AG09309 (cell line): Measurements from ENCODE around the gene GAB2.
"Not testable (repeated sequence)": the region's sequence is repeated elsewhere in the genome, so short reads cannot be mapped to it uniquely, and the experiment has no call there.

Experiments used
- DNase-seq: peaks from one replicate; pipeline ENCODE4 v3.0.0-alpha.2; 2010; ENCODE audit warnings: low read depth
- H3K4me3 ChIP-seq: 2 replicates; pipeline ENCODE4 v1.5.1; 2011; ENCODE audit warnings: mild to moderate bottlenecking, low read depth, low read length, moderate library complexity; ENCODE audit not compliant: control insufficient read depth
- CTCF ChIP-seq: IDR thresholded peaks from 2 replicates; pipeline ENCODE4 v1.5.1; 2011; ENCODE audit warnings: mild to moderate bottlenecking, low read depth, low read length, inconsistent platforms; ENCODE audit not compliant: insufficient read depth, control insufficient read depth; ENCODE audit errors: missing control alignments

The GAB2 gene

GRCh38 chr11:78365381-78365792, 52.2 kb downstream of the GAB2 start:
- H3K4me3 ChIP-seq: no peak overlapping the region
- no peak for DNase-seq
- TF ChIP-seq CTCF: no peak

- DNase-seq: no peak
- no peak overlapping the region for H3K4me3 ChIP-seq
- no peak for TF ChIP-seq CTCF
These were observed 53.4 kb downstream of the GAB2 start for GRCh38 chr11:78364128-78364751.

GRCh38 chr11:78363024-78363619, 54.5 kb downstream of the GAB2 start:
- H3K4me3 ChIP-seq: no peak overlapping the region
- no peak for DNase-seq
- no peak for TF ChIP-seq CTCF

- DNase-seq: no peak
- TF ChIP-seq CTCF: no peak
- no peak overlapping the region for H3K4me3 ChIP-seq
These were observed 56.4 kb downstream of the GAB2 start for GRCh38 chr11:78361228-78361627.

GRCh38 chr11:78359921-78360320, 57.7 kb downstream of the GAB2 start:
- TF ChIP-seq CTCF: no peak
- H3K4me3 ChIP-seq: no peak overlapping the region
- DNase-seq: no peak

GRCh38 chr11:78357924-78358323, 59.7 kb downstream of the GAB2 start:
- not testable (repeated sequence) for DNase-seq, H3K4me3 ChIP-seq

- not testable (repeated sequence) for H3K4me3 ChIP-seq, DNase-seq
These were observed 60.2 kb downstream of the GAB2 start for GRCh38 chr11:78357425-78357824.

GRCh38 chr11:78355742-78356141, 61.9 kb downstream of the GAB2 start:
- H3K4me3 ChIP-seq, DNase-seq: not testable (repeated sequence)
